GM12873 (cell line): ENCODE measurements around the gene GTF3C2.

ENCODE experiments used
- CTCF ChIP-seq: IDR thresholded peaks from 2 replicates; pipeline ENCODE4 v1.5.1; 2012; ENCODE audit warnings: low read depth, mild to moderate bottlenecking, moderate library complexity, low read length, control low read depth; ENCODE audit not compliant: insufficient read depth; ENCODE audit errors: missing control alignments

The GTF3C2 gene

GRCh38 chr2:27322766-27323595 lies 33.6 kb downstream of the GTF3C2 start, which contains the start of gene MPV17:
Gene MPV17, minus strand, starts transcription at chr2:27323097. Its CDS starts 580 bp downstream, at chr2:27322517.
- no peak for TF ChIP-seq CTCF

- TF ChIP-seq CTCF, result no peak
These were observed 34.2 kb downstream of the GTF3C2 start for GRCh38 chr2:27322301-27322765.

- TF ChIP-seq CTCF, result peak; percentile 7
These were observed 35.5 kb downstream of the GTF3C2 start for GRCh38 chr2:27320958-27321543.

- no peak for TF ChIP-seq CTCF
These were observed 39.7 kb downstream of the GTF3C2 start for GRCh38 chr2:27316655-27317412.

GRCh38 chr2:27315122-27315521 lies 41.4 kb downstream of the GTF3C2 start:
- no peak for TF ChIP-seq CTCF

- no peak for TF ChIP-seq CTCF
These were observed 41.9 kb downstream of the GTF3C2 start for GRCh38 chr2:27314709-27315108.
